Panc1 (cell line): ENCODE results near the gene RACK1. TPM values are rescaled to one million over a fixed set of nuclear protein-coding genes. Genes with fewer than 3 reads are reported as not detected.
"Not testable (repeated sequence)": the region's sequence is repeated elsewhere in the genome, so short reads cannot be mapped to it uniquely, and the experiment has no call there.

ENCODE experiments used
- ATAC-seq: fragments of 200-7000 bp; cut with Tn5 transposase; 2 replicates; pipeline ENCODE4 v1.9.1; 2020; ENCODE audit warnings: mild to moderate bottlenecking, moderate library complexity
- BruUV-seq: library from RNA; stranded (reverse); fragments of 400-500 nt; replicated peaks from 2 replicates; lab custom pipeline; 2021; lab: Mats Ljungman, UMichigan
- CTCF ChIA-PET: fragments of 300-600 bp; sonication (Branson Sonifier 250); formaldehyde crosslinking; loops from one replicate; lab custom pipeline; 2022; ENCODE audit warnings: antibody characterized with exemption; lab: Charles Lee
- POLR2A ChIA-PET: fragments of 300-600 bp; sonication (Branson Sonifier 250); formaldehyde crosslinking; loops from one replicate; lab custom pipeline; 2022; ENCODE audit warnings: antibody characterized with exemption; lab: Charles Lee
- DNase-seq: peaks from one replicate; pipeline ENCODE4 v3.0.0-alpha.2; 2010; ENCODE audit warnings: low read depth, low spot score
- H3K27ac ChIP-seq: 2 replicates; pipeline ENCODE4 v1.5.1; 2011; ENCODE audit warnings: mild to moderate bottlenecking, low read length, inconsistent platforms
- H3K27me3 ChIP-seq: fragments of 200-500 bp; sonication (Bioruptor generic); 2 replicates; pipeline ENCODE4 v1.6.0; 2014; ENCODE audit warnings: low read length, inconsistent platforms; ENCODE audit not compliant: control insufficient read depth, insufficient read depth
- H3K36me3 ChIP-seq: fragments of 200-500 bp; sonication (Bioruptor generic); 2 replicates; pipeline ENCODE4 v1.5.1; 2014; ENCODE audit warnings: inconsistent platforms, mild to moderate bottlenecking, low read length, moderate library complexity; ENCODE audit not compliant: control insufficient read depth, insufficient read depth
- H3K4me1 ChIP-seq: 2 replicates; pipeline ENCODE4 v1.5.1; 2011; ENCODE audit warnings: inconsistent platforms, mild to moderate bottlenecking, low read length, moderate library complexity; ENCODE audit not compliant: control insufficient read depth, insufficient read depth
- H3K4me3 ChIP-seq, 2 experiments: 2 replicates each; pipeline ENCODE4 v1.5.1; 2011 to 2012; ENCODE audit warnings: low read depth in 2 of 2, low read length in 2 of 2, mild to moderate bottlenecking in 2 of 2, inconsistent platforms in 1 of 2, moderate library complexity in 1 of 2
- H3K9me3 ChIP-seq: fragments of 200-500 bp; sonication (Bioruptor generic); 2 replicates; pipeline ENCODE4 v1.5.1; 2014; ENCODE audit warnings: low read depth, mild to moderate bottlenecking, inconsistent platforms, low read length, moderate library complexity; ENCODE audit not compliant: control insufficient read depth, insufficient read depth
- POLR2AphosphoS5 ChIP-seq: IDR thresholded peaks from 2 replicates; pipeline ENCODE4 v1.6.1; 2012; ENCODE audit warnings: mild to moderate bottlenecking, low read depth, low read length, moderate library complexity
- SIN3A ChIP-seq: IDR thresholded peaks from 2 replicates; pipeline ENCODE4 v1.6.1; 2012; ENCODE audit warnings: low read depth, mild to moderate bottlenecking, low read length, moderate library complexity, borderline replicate concordance; ENCODE audit not compliant: insufficient read depth
- TCF7L2 ChIP-seq: IDR thresholded peaks from 2 replicates; pipeline ENCODE4 v1.6.1; 2011; ENCODE audit warnings: mild to moderate bottlenecking, low read depth, low read length, inconsistent platforms
- in situ Hi-C: cut with HindIII; loops from 2 replicates; pipeline ENCODE4 v1.10.0; 2016; ENCODE audit warnings: low sequenced_read_pairs, low pct_unique_long_range_greater_than_20kb
- intact Hi-C: fragments of 100-400 bp; cut with micrococcal nuclease; formaldehyde crosslinking; loops from one replicate; pipeline ENCODE4 v1.10.0; 2022; ENCODE audit not compliant: unreplicated experiment
- total RNA-seq: library from RNA; stranded (reverse); gene quantifications from one replicate; pipeline ENCODE4 v1.2.1, GENCODE V29; 2021; ENCODE audit not compliant: unreplicated experiment
- TF ChIP-seq, protein P1 (sequence below): fragments of 450-650 bp; IDR thresholded peaks from 2 replicates; pipeline ENCODE4 v1.5.1; 2017; ENCODE audit warnings: mild to moderate bottlenecking
- TF ChIP-seq, protein P2 (sequence below), 2 experiments: IDR thresholded peaks; 2 replicates each; pipeline ENCODE4 v1.6.1; 2011 to 2012; ENCODE audit warnings: low read depth in 2 of 2, control low read depth in 1 of 2, low read length in 1 of 2, mild to moderate bottlenecking in 1 of 2, moderate library complexity in 1 of 2; ENCODE audit not compliant: insufficient read depth in 1 of 2

Gene RACK1
- total RNA-seq, 1 experiment from 2014 or later = 1,623 TPM

- DNase-seq, H3K9me3 ChIP-seq, H3K36me3 ChIP-seq, POLR2A ChIA-PET, H3K27ac ChIP-seq, H3K4me1 ChIP-seq, BruUV-seq, CTCF ChIA-PET, in situ Hi-C loops, H3K4me3 ChIP-seq, intact Hi-C loops, H3K27me3 ChIP-seq: not testable (repeated sequence)
- peak; percentile 94 for ATAC-seq
- TF ChIP-seq, protein P1, sequence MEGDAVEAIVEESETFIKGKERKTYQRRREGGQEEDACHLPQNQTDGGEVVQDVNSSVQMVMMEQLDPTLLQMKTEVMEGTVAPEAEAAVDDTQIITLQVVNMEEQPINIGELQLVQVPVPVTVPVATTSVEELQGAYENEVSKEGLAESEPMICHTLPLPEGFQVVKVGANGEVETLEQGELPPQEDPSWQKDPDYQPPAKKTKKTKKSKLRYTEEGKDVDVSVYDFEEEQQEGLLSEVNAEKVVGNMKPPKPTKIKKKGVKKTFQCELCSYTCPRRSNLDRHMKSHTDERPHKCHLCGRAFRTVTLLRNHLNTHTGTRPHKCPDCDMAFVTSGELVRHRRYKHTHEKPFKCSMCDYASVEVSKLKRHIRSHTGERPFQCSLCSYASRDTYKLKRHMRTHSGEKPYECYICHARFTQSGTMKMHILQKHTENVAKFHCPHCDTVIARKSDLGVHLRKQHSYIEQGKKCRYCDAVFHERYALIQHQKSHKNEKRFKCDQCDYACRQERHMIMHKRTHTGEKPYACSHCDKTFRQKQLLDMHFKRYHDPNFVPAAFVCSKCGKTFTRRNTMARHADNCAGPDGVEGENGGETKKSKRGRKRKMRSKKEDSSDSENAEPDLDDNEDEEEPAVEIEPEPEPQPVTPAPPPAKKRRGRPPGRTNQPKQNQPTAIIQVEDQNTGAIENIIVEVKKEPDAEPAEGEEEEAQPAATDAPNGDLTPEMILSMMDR = peak; percentile 68
Measured at GRCh38 chr5:181273433-181273744, 29.7 kb upstream of the RACK1 start.

DNA sequence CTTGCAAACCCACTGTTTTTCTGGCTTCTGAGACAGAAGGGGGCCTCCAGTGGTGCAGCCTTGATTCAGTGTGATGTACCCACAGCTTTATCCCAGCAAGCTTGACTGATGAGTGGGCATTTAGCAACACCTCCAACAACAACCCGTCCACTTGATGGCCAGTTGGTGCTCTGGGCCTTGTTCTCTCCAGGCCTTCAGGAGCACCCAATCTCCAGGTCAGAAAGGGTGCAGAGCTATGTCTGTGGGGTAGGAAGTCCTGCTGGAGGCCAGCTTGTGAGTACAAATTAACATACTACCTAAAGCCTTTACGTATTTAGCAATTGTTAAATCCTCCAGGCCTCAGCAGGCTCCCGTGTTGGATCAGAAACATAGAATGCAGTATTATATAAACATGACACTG lies 27.4 kb upstream of the RACK1 start:
- Histone ChIP-seq H3K4me1 (no peaks in the 10 kb centered on the region), H3K36me3 (no peaks in the 10 kb centered on the region), H3K9me3 (no peaks in the 10 kb centered on the region), H3K27me3 (no peaks in the 10 kb centered on the region), H3K27ac (no peak overlapping the region), H3K4me3 (no peak overlapping the region)
- TF ChIP-seq TCF7L2 (no peak), POLR2AphosphoS5 (no peak), SIN3A (no peak)
- TF ChIP-seq, protein P1 = no peak
- TF ChIP-seq, protein P2, sequence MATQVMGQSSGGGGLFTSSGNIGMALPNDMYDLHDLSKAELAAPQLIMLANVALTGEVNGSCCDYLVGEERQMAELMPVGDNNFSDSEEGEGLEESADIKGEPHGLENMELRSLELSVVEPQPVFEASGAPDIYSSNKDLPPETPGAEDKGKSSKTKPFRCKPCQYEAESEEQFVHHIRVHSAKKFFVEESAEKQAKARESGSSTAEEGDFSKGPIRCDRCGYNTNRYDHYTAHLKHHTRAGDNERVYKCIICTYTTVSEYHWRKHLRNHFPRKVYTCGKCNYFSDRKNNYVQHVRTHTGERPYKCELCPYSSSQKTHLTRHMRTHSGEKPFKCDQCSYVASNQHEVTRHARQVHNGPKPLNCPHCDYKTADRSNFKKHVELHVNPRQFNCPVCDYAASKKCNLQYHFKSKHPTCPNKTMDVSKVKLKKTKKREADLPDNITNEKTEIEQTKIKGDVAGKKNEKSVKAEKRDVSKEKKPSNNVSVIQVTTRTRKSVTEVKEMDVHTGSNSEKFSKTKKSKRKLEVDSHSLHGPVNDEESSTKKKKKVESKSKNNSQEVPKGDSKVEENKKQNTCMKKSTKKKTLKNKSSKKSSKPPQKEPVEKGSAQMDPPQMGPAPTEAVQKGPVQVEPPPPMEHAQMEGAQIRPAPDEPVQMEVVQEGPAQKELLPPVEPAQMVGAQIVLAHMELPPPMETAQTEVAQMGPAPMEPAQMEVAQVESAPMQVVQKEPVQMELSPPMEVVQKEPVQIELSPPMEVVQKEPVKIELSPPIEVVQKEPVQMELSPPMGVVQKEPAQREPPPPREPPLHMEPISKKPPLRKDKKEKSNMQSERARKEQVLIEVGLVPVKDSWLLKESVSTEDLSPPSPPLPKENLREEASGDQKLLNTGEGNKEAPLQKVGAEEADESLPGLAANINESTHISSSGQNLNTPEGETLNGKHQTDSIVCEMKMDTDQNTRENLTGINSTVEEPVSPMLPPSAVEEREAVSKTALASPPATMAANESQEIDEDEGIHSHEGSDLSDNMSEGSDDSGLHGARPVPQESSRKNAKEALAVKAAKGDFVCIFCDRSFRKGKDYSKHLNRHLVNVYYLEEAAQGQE (IDR thresholded peaks at IDR 0.05; ENCODE audit: insufficient read depth in 1 of 2, low read depth in 2 of 2, low read length in 1 of 2) = no peak
- no TSS peak for BruUV-seq
- DNase-seq = no peak
- CTCF ChIA-PET = no interaction called here
- no peak for ATAC-seq
- POLR2A ChIA-PET = no interaction called here
- intact Hi-C loops (no loop called here), in situ Hi-C loops (no loop called here)

DNA sequence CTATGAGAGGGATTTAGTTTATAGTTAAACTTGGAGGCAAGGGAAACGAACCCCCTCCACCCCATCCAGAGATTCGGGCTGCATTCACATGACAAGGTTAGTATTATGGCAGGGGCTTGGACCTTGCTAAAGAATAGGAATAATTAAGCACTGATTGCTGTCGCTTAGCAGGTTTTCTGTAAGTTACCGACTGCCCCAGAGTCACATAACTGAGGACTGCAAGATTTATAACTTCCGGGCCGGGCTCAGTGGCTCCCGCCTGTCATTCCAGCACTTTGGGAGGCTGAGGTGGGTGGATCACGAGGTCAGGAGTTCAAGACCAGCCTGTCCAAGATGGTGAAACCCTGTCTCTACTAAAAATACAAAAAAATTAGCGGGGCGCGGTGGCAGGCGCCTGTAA lies 24.2 kb upstream of the RACK1 start:
- BruUV-seq, H3K4me3 ChIP-seq, in situ Hi-C loops, POLR2A ChIA-PET, DNase-seq, H3K27ac ChIP-seq, H3K9me3 ChIP-seq, H3K36me3 ChIP-seq, intact Hi-C loops, CTCF ChIA-PET, ATAC-seq, H3K27me3 ChIP-seq, H3K4me1 ChIP-seq: not testable (repeated sequence)

- H3K4me3 ChIP-seq, BruUV-seq, CTCF ChIA-PET, H3K4me1 ChIP-seq, in situ Hi-C loops, H3K27me3 ChIP-seq, H3K36me3 ChIP-seq, H3K9me3 ChIP-seq, DNase-seq, intact Hi-C loops, POLR2A ChIA-PET, H3K27ac ChIP-seq, ATAC-seq: not testable (repeated sequence)
Measured at GRCh38 chr5:181267291-181267904, 23.7 kb upstream of the RACK1 start.
